Stimulated activated CD8-positive, alpha-beta memory T cell treated with anti-CD3 and anti-CD28 coated beads, Interleukin-15, amount 100 ng/mL, for 4 hours (primary cell): Measurements from ENCODE around the gene TSPAN2.

Experiments used
- DNase-seq, 2 donors: peaks; one replicate each; pipeline ENCODE4 v3.0.0-alpha.2; 2020; ENCODE audit warnings: low read depth in 2 of 2

TSPAN2 gene

DNA sequence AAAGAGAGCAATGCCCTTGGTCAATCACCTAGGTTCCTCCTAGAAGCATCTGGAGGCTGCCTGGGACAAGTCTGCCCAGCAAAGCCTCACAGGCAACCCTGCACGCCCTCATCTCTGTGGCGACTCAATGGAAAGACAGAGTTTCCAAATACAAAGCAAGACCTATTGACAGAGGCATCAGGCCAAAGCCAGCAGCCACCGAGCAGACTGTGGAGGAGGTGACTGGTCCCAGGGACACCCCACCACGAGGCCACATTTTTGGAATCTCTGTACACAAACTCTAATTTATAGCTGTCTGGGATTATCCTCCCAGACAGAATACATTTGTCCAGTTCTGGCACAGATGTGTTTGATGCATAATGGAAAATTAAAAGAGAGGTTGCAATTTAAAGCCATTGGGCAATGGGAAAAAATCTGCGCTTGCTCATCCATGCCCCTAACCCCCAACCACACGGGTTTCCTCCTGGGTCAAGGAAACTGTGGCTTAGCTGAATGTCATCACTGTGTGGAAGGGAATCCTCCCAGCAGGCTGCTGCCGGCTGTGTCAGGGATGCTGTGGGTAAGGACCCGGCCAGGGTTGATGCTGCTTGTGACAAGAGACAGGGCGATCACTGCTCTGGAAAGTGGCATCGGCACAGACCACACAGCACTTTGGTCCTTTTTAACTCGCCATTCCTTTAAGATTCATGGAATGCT lies 14.3 kb downstream of the TSPAN2 start:
- no peak for DNase-seq

DNA sequence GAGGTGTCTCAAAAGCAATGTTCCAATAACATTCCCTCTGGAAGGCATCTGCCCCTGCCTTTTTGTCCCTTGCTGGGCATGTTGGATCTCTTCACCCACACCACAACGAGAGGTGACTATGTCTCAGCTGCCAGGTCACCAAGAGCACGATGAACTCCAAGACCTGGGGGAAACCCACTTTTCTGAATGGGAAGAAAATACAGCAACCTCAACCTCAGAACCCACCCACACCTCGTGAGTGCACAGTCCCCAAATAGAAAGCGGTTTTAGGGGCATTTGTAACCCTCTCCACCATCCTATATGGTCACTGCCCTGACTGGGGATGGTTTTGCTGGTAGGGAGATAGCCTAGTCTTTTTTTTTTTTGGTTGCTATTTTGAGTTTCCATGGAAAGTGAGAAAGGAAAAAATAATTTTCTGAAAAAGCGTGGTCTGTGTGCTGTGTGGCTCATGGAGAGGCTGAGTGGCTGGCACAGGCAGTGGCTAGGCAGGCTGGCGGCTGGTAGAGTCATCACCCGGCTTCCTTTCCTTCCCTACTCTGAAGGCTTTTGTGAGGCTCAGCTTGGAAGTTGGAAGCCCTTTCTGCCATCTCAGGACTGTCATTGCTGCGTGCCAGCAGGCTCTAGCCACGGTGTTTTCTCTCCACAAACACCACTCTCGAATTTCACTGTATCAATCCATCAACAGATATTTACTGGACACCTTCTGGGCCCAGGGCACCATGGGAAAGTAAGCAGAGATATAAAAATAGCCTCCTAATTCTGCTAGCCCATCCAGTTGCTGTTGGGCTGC lies 15.8 kb downstream of the TSPAN2 start:
- no peak for DNase-seq

DNA sequence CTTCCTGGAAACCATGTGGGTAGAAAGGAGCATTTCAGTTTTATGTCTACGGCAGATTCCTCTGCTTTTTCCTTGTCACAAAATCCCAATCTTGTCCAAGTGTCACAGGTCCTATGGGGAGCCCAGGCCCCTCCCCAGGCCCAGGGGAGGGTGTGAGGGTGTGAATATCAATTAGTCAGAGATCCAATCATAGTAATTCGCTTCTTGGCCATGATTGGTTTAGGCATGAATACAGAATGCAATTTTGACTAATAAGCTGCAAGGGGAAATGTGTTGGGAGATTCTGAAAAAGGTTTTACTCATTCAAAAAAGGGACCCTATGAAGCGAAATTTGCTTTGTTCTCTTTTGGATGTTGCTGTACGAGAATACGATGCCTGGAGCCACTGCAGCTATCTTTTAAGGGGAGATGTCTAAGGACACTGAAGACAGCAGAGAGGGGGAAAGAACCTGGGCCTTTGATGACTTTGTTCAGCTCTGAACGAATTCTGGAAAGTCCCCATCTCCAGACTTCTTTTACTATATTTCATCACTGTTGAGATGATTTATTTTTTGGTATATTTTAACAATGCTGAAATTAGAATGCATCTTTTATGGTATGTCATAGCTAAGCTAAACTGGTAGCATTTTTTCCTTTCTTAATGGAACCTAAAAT lies 18.2 kb downstream of the TSPAN2 start:
- no peak for DNase-seq

DNA sequence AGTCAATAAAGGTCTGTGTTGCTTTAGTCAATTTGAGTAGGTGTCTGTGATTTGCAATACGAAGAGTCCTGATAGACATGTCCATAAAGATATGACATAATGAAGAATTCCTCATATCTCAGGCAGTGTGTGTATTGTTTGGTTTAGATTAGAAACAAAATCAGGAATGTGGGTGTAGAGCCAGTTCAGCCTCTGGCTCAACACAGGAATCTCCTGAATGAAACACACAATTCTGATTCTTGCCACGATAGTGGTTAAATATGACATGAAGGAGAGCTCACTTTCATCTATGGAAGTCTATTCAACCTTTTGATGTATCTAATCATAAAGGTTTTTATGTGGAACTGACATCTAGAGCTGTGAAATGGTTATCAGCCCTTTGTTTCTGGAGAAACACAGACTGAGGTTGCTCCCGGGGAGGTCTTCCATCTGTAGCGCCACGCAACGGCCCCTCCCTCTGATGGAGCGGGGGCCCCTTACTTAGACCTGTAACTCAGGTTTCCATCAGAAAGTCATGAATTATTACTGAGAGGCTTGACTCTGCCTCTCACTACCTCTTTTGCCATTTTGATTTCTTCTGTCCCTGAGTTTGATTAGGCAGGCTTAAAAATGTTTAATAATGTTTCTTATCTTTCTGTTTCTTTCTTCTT lies 19.5 kb downstream of the TSPAN2 start:
- DNase-seq: no peak

DNA sequence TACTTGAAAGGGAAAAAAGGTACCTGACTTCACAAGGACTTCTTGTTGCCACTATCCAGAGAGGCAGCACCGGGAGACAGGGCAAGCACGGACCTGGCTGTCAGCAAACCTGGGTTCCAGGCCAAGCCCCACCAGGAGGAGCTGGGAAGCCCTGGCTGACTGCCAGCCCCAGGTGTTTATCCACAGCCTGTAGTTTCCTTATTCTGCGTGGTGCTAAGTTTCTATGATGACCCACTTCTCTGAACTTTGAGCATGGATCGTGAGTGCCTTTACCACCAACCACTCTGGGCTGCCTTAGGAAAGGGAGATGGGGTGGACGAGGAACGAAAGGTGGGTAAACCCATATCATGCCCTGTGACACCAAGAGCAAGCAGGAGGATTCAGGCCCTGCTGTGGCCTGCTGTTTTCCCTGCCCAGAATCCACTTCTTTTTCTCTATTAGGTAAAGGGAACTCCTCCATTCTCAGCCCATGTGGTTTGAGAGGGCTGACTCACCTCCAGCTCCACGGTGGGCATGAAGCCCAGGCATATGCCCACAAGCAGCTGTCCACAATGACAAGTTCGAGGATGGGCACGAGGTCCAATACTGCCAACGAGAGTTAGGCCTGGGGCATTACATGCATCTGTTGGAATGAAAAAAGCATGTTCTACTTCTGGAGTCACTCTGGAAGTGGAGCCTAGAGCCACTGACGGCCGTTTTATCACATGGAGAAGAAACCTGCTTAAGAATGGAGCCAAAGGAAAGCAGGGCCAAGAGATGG lies 20.3 kb downstream of the TSPAN2 start:
- DNase-seq: no peak

DNA sequence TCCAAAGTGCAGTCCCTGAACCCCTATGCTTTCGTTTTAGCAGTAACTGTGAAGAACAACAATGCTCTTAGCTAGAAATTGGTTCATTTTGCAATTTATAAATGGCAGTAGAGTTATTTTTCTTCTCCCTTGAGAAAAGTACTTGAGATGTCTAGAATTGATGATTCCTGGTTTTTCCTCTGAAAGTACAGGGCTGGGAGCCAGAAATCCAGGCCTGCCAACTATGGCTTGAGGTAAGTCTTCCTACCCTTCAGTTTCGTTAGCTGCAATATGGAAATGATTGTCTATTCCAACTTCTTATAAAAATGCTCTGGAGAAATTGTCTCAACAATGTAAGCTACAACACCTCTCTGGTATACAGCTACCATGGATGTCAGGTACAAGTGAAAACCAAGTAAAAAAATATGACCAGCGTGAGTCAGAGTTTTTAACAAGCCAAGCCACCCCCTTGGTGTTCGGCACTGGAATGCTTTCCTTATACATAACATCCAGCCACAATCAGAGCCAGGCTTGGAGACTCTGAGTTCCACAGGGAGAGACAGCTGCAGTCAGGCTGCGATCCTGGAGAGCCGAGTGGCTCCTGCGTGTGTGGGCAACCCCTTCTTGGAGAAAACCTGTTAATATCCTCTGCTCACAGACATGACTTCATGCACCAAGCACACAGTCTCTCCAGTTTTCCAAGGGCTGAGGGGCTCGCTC lies 22.0 kb downstream of the TSPAN2 start:
- no peak for DNase-seq

DNA sequence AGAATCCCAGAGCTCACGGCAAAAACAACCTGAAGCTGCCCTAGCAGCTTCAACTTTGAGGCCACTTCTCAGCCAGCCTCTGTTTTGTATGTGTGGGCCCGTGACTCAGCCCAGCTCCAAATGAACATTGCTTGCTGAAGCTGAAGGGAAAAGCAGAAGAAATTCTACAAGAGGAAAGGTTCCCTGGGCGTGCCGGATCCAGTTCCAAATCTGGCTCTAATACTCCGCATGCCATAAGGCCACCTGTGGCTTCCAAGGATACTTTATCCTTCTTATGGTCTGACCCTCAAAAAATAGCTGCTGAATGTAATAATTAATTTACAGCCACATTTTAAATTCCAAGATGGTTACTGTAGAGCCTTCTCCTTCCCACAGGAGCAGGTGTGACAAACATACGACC lies 24.3 kb downstream of the TSPAN2 start:
- no peak for DNase-seq

DNA sequence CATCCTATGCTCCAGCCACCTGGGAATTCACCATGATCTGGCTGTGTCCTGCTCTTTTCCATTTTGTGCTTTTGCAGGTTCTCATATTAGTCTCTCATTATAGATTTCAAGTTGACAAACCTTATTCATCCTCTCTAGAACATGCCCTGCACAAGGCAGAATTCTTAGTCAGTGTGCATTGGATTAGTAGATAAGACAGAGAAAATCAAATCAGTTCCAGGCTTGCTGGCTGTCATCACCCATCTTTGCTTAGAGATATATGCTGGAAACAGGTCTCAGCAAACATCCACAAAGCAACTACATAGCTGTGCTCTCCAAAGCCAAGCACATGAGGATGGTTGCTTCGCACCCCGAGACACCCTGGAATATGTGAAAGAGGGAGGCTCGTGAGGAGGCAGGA lies 24.8 kb downstream of the TSPAN2 start:
- DNase-seq: no peak

DNA sequence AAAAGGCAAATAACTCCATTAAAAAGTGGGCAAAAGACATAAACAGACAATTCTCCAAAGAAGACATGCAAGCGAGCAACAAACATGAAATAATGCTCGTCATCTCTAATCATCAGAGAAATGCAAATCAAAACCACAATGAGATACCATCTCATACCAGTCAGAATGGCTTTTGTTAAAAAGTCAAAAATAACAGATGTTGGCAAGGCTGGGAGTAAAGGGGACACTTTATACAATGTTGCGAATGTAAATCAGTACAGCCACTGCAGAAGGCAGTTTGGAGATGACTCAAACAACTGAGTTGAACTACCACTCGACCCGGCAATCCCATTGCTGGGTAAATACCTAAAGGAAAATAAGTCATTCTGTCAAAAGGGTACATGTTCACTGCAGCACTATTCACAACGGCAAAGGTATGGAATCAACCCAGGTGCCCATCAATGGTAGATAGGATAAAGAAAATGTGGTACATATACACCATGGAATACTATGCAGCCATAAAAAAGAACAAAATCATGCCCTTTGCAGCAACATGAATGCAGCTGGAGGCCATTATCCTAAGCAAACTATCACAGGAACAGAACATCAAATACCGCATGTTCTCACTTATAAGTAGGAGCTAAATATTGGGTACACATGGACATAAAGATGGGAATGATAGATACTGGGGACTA lies 25.9 kb downstream of the TSPAN2 start:
- no peak for DNase-seq

DNA sequence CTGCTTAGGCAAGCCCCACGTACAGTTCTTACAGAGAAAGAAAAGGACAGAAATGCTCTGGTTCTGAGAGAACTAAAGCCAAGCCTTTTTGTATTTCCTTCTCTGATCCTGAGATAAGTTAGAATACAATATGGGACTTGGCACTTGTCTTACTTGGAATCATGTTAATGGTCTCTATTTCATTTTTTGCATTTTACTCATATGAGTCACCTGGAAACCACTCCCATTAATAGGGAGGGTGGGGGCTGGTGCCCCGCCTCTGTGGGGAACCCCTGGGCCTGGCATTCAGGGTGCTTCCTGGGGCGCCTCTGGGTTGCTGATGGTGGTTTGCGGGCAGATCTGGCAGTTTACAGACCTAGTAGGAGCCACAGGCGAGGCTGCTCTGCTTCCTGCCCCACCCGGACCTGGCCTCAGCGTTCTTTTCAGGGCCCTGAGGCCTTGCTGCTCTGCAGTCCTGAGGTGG lies 26.7 kb downstream of the TSPAN2 start:
- peak; percentile 80 to 88 for DNase-seq

DNA sequence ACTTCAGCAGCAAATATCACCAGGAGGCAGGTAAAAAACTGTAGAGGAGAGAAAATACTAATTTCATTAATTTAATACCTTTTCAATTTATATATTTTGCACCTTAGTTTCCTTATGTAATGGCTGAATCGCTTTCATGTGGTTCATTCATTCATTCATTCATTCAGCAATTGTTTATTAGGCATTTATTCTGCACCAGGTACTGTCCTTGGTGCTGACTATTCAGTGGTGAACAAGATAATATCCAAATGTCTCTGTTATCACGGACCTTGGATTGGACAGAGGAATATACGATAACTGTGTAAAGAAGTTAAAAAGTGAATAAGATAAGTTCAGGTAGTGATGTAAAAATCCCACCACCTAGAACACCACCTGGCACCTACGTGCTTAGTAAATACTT lies 28.8 kb downstream of the TSPAN2 start:
- DNase-seq: no peak

DNA sequence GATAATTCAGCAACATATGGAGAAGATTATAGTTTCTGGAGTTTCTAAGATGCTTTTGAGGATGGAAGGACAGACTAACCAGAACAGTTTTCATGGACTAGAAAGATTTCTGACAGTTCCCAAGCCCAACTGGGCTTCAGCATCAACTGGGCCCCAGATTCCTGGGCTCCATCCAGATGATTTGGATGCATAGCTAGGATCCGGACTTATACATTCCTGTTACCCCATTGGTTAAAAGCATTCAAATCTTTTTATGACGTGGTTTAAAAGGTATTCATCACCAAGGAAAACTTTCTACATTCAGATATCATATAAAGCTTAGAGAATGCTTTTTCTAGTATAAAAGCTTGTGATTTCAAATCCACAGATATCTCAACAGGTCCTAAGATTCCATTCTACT lies 30.0 kb downstream of the TSPAN2 start:
- DNase-seq: no peak

DNA sequence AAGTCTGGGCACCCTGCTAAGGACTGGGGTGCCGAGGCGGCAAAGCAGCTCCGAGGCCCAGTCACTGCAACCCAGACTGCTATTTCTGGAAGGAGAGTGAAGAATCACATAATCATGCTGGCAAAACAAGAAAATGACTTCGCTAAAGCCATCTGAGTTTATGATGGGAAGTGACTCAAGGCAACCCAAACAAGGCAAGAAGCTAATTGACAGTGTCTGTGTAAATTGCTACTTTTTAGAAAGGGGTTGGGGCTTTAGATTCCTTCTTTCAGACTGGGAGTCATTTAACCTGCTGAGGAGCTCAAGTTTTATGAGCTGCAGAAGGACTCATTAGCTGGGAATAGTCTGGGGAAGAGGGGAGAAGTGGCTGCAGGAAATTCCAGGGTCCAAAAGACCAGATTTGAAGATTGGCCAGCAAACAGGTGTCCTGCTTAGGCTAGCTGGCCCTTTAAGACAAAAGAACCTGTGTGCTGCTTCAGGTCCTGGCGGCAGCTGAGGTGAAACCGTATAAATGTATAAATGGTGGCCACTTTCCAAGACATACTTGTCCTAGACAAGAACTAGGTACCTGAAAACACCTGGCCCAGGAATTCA lies 31.5 kb downstream of the TSPAN2 start:
- no peak for DNase-seq

DNA sequence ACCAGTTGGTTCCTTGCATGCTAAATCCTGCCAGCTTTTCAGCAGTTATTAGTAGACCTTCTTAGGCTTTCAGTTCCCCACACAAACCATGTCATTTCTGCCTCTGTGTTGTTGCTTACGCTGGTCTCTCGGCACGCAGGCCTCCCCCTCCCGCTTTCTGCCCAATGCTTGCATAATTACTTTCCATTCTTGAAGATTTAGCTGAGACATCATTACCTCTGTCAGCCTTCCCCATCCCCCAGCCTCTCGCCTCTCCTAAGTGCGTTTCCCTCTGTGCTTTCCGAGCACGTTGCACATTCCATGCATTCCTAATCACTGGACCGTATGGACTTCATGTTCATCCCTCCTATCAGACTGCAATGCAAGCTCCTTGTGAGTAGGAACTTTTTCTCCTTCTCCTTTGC lies 32.9 kb downstream of the TSPAN2 start:
- no peak for DNase-seq

DNA sequence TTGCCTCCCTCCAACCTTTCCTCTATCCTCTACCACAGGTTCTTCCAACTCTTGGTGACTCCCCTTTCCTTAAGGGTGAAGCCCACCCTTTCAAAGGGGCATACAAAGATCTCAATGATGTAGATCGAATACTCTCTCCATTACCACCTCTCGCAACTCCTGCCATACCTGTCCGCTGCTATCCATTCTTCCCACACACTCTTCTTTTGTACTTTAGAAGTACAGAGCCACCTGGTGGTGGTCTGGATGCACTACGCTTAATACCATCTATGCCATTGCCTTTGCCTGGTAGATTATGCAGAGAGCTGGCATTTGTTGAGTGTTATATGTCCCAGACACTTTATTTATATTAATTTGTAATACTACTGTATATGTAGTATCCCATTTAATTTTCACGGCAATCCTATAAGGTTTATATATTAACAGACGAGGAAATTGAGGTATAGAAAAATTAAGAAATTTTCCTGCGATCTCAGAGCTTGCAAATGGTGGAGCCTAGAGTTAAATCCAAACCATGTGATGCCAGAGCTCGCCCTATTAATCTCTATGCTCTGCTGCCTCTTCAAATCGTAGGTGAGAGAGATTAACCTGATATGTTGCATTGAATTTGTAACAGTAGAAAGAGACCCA lies 36.7 kb downstream of the TSPAN2 start:
- peak in 1 of 2 donors; percentile 36 for DNase-seq

DNA sequence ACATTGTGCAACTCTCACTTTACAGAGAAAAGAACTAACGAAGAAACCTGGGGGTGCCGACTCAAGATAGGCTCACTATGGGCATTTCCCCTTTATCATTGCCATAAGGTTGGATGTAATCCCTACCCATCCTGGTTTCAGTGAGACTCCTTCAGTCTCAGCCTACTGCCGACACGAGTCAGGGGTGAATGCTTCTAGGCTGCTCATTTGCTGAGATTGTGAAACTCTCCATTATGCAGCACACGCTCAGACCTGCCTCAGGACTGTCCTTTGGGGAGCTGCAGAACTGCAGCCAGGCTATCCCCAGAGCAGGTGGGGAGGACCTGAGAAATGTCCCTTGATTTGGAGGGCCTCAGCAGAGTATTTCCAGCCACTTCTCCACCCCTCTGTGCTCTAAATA lies 37.5 kb downstream of the TSPAN2 start:
- DNase-seq: no peak

DNA sequence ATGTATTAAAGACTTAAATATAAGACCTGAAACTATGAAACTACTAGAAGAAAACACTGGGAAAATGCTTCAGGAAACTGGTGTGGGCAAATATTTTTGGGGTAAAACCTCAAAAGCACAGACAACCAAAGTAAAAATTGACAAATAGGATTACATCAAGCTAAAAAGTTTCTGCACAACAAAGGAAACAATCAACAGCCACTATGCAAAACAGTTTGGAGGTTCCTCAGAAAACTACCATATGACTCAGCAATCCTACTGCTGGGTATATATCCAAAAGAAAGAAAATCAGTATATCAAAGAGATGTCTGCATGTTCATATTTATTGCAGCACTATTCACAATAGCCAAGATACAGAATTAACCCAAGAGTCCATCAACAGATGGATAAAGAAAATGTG lies 42.6 kb downstream of the TSPAN2 start:
- DNase-seq: no peak

DNA sequence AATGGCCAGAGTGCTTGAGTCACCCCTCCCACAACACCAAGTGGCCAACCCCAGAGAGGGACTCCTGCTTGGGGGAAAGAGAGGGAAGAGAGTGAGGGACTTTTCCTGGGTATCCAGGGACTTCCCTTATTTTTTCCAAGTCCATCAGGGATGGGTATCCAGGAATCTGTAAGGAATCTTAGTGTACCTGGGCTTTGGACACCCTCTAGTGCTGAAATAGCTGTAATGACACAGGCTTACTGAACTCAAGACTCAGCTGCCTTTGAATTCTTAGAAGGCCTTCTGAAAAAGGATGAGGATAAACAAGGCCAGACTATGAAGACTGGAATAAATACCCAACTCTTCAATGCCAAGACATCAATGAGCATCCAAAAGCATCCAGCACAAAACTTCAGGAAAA lies 47.6 kb downstream of the TSPAN2 start:
- DNase-seq: no peak

DNA sequence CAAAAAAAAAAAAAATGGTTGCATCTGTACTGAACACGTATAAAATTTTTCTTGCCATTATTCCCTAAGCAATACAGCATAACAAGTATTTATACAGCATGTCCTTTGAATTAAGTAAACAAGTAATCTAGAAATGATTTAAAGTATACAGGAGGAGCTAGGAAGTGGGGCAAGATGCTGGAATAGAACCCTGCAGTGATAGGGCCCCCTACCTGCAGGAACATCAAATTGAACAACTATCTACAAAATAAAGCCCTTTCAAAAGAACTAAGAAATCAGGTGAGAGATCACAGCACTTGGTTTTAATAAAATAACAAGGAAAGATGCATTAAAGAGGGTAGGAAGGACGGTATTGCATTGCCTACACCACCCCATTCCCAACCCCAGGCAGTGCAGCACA lies 48.8 kb downstream of the TSPAN2 start:
- no peak for DNase-seq
